H9 (cell line): ENCODE measurements around the gene LIN54. TPM values are rescaled to one million over a fixed set of nuclear protein-coding genes. Genes with fewer than 3 reads are reported as not detected.

ENCODE experiments used
- DNase-seq: peaks from one replicate; pipeline ENCODE4 v3.0.0-alpha.2; 2017
- H2AFZ ChIP-seq: one replicate; pipeline ENCODE4 v1.6.1; 2013; ENCODE audit warnings: mild to moderate bottlenecking, low read length, control low read depth, moderate library complexity
- H2AK5ac ChIP-seq: 2 replicates; pipeline ENCODE4 v1.6.1; 2013; ENCODE audit warnings: low read length, control low read depth, mixed read lengths; ENCODE audit not compliant: insufficient read length
- H2BK120ac ChIP-seq: one replicate; pipeline ENCODE4 v1.6.1; 2013; ENCODE audit warnings: low read depth, mild to moderate bottlenecking, low read length, control low read depth, inconsistent platforms; ENCODE audit not compliant: poor library complexity, severe bottlenecking
- H2BK12ac ChIP-seq: 2 replicates; pipeline ENCODE4 v1.6.1; 2013; ENCODE audit warnings: low read length, control low read depth, mixed read lengths, low read depth; ENCODE audit not compliant: insufficient read length
- H2BK15ac ChIP-seq: 2 replicates; pipeline ENCODE4 v1.6.1; 2013; ENCODE audit warnings: low read depth, low read length, control low read depth
- H2BK20ac ChIP-seq: one replicate; pipeline ENCODE4 v1.6.1; 2013; ENCODE audit warnings: low read depth, mild to moderate bottlenecking, low read length, control low read depth, inconsistent platforms; ENCODE audit not compliant: poor library complexity, severe bottlenecking
- H2BK5ac ChIP-seq: 2 replicates; pipeline ENCODE4 v1.6.1; 2013; ENCODE audit warnings: low read length, control low read depth, mixed read lengths; ENCODE audit not compliant: insufficient read length
- H3K14ac ChIP-seq: 2 replicates; pipeline ENCODE4 v1.6.1; 2013; ENCODE audit warnings: low read length, control low read depth; ENCODE audit not compliant: insufficient read depth
- H3K18ac ChIP-seq: 2 replicates; pipeline ENCODE4 v1.6.1; 2013; ENCODE audit warnings: low read depth, mild to moderate bottlenecking, mixed read lengths, low read length, control low read depth; ENCODE audit not compliant: insufficient read length
- H3K23ac ChIP-seq: 2 replicates; pipeline ENCODE4 v1.6.1; 2013; ENCODE audit warnings: low read length, control low read depth, mixed read lengths, low read depth; ENCODE audit not compliant: insufficient read length
- H3K23me2 ChIP-seq: 2 replicates; pipeline ENCODE4 v1.6.1; 2013; ENCODE audit warnings: low read depth, mild to moderate bottlenecking, mixed read lengths, low read length, control low read depth; ENCODE audit not compliant: insufficient read length, poor library complexity, severe bottlenecking
- H3K27ac ChIP-seq: 2 replicates; pipeline ENCODE4 v1.5.1; 2013; ENCODE audit warnings: low read length, control low read depth, mixed read lengths, low read depth; ENCODE audit not compliant: insufficient read length
- H3K27me3 ChIP-seq: 2 replicates; pipeline ENCODE4 v1.6.1; 2013; ENCODE audit warnings: low read length, control low read depth, inconsistent platforms; ENCODE audit not compliant: insufficient read depth
- H3K4ac ChIP-seq: 2 replicates; pipeline ENCODE4 v1.6.1; 2013; ENCODE audit warnings: low read depth, mild to moderate bottlenecking, control low read depth, inconsistent platforms, low read length, moderate library complexity
- H3K4me1 ChIP-seq: 2 replicates; pipeline ENCODE4 v1.6.1; 2013; ENCODE audit warnings: low read length, control low read depth, inconsistent platforms; ENCODE audit not compliant: insufficient read depth
- H3K4me2 ChIP-seq: 2 replicates; pipeline ENCODE4 v1.6.1; 2013; ENCODE audit warnings: low read length, control low read depth, mixed read lengths; ENCODE audit not compliant: insufficient read length, insufficient read depth
- H3K56ac ChIP-seq: 2 replicates; pipeline ENCODE4 v1.6.1; 2013; ENCODE audit warnings: low read depth, mild to moderate bottlenecking, mixed read lengths, low read length, control low read depth; ENCODE audit not compliant: insufficient read length
- H3K79me1 ChIP-seq: 2 replicates; pipeline ENCODE4 v1.6.1; 2013; ENCODE audit warnings: low read depth, mild to moderate bottlenecking, moderate library complexity, low read length, control low read depth, inconsistent platforms; ENCODE audit not compliant: insufficient read depth, poor library complexity, severe bottlenecking
- H3K79me2 ChIP-seq: 2 replicates; pipeline ENCODE4 v1.6.1; 2013; ENCODE audit warnings: low read length, control low read depth, inconsistent platforms; ENCODE audit not compliant: insufficient read depth
- H3K9ac ChIP-seq: 2 replicates; pipeline ENCODE4 v1.6.1; 2013; ENCODE audit warnings: low read length, control low read depth, mixed read lengths; ENCODE audit not compliant: insufficient read length; ENCODE audit errors: extremely low read depth
- H3K9me3 ChIP-seq: one replicate; pipeline ENCODE4 v1.6.1; 2013; ENCODE audit warnings: low read depth, low read length, inconsistent platforms; ENCODE audit not compliant: control insufficient read depth
- H3T11ph ChIP-seq: one replicate; pipeline ENCODE4 v1.6.1; 2013; ENCODE audit warnings: mild to moderate bottlenecking, low read length, control low read depth, inconsistent platforms
- H4K20me1 ChIP-seq: one replicate; pipeline ENCODE4 v1.6.1; 2013; ENCODE audit not compliant: control insufficient read depth, insufficient read length, insufficient read depth
- H4K5ac ChIP-seq: 2 replicates; pipeline ENCODE4 v1.6.1; 2013; ENCODE audit warnings: low read depth, mild to moderate bottlenecking, mixed read lengths, low read length, control low read depth; ENCODE audit not compliant: insufficient read length
- H4K8ac ChIP-seq: replicated peaks from 2 replicates; pipeline ENCODE4 v1.6.1; 2013; ENCODE audit warnings: low read length, control low read depth, mixed read lengths, low read depth; ENCODE audit not compliant: insufficient read length
- H4K91ac ChIP-seq: 2 replicates; pipeline ENCODE4 v1.6.1; 2013; ENCODE audit warnings: low read depth, mild to moderate bottlenecking, moderate library complexity, mixed read lengths, low read length, control low read depth; ENCODE audit not compliant: insufficient read length
- H3K27ac Mint-ChIP-seq, 3 experiments: 2 replicates in 2 of 3; 3 replicates in 1 of 3; pipeline ENCODE4 v1.8.0; 2020 to 2021; ENCODE audit warnings: mixed read lengths in 3 of 3, mild to moderate bottlenecking in 1 of 3, moderate library complexity in 1 of 3
- H3K27me3 Mint-ChIP-seq: 2 replicates; pipeline ENCODE4 v1.8.0; 2021; ENCODE audit warnings: low read depth, mild to moderate bottlenecking, moderate library complexity, mixed read lengths
- H3K36me3 Mint-ChIP-seq, 3 experiments: 2 replicates in 2 of 3; 3 replicates in 1 of 3; pipeline ENCODE4 v1.8.0; 2020 to 2021; ENCODE audit warnings: low read depth in 3 of 3, mixed read lengths in 3 of 3; ENCODE audit not compliant: insufficient read depth in 1 of 3
- H3K4me1 Mint-ChIP-seq, 2 experiments: 2 replicates each; pipeline ENCODE4 v1.8.0; 2020; ENCODE audit warnings: mixed read lengths in 2 of 2
- H3K4me3 Mint-ChIP-seq, 2 experiments: 2 replicates in 1 of 2; 3 replicates in 1 of 2; pipeline ENCODE4 v1.8.0; 2020 to 2021; ENCODE audit warnings: mild to moderate bottlenecking in 2 of 2, mixed read lengths in 2 of 2, moderate library complexity in 1 of 2
- H3K9me3 Mint-ChIP-seq, 2 experiments: 2 replicates in 1 of 2; 3 replicates in 1 of 2; pipeline ENCODE4 v1.8.0; 2020; ENCODE audit warnings: mild to moderate bottlenecking in 2 of 2, mixed read lengths in 2 of 2, moderate library complexity in 1 of 2
- WGBS: extraction: QIAGEN DNeasy Blood & Tissue Kit; methylation state at CpG from one replicate; pipeline ENCODE4 v1.1.7; 2013; ENCODE audit warnings: missing lambda C conversion rate, low lambda C conversion rate, mixed read lengths; ENCODE audit not compliant: insufficient read length; ENCODE audit errors: extremely low coverage; 5-methylcytosine and 5-hydroxymethylcytosine counted together
- total RNA-seq: library from RNA; stranded (reverse); gene quantifications from 2 replicates; pipeline ENCODE4 v1.2.1, GENCODE V29; 2021
- TF ChIP-seq, protein P1 (sequence below): fragments of 200-600 bp; sonication (generic); conservative IDR thresholded peaks from 3 replicates; pipeline ENCODE4 v1.8.0; 2021; ENCODE audit warnings: antibody characterized with exemption, mild to moderate bottlenecking

LIN54 gene
- total RNA-seq, 1 experiment from 2014 or later: 16.3 TPM

DNA sequence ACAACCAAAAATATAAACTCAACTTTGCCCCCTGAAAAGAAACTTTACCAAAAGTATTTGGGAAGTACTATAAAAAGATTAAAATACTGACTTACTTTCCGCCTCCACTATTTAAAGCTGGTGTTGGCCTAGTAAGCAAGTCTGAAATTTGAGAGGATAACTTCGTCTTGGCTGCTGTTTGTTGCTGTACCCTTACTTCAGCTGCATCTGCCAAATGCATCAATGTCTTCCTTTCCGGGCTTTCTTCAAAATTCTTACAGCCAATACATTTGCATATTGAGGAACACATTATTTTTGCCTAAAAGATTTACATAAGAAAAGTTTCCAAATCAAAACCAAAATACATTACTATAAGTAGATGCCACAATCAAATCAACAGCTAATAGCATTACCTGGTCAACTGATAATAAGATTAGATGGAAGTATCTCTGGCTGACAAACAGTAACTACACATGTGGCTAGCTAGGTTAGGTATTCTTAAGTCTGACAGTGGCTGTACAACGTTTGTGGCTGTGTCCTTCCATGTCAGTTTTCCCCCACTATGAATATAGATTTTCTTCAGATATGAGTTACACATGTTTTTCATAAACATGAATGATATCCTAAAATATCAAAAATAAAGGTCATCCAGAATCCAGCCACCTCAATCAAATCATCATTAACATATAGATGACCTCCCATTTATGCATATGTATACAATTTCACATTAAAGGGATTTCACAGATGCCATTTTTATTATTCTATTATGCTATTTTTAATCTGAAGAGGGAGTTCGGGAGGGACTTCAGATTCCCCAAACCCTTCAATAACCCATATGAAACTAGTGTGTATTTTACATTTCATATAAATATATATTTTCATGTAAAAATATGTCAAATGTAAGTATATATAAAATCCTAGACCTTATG, 79.5 kb downstream of the LIN54 start:
- H3K4me3 Mint-ChIP-seq: no peak overlapping the region
- H3K14ac ChIP-seq: no peak overlapping the region
- H2BK20ac ChIP-seq: no peak overlapping the region
- H3K4me1 ChIP-seq: no peaks in the 10 kb centered on the region
- H2AK5ac ChIP-seq: no peak overlapping the region
- H3K27ac Mint-ChIP-seq: no peak overlapping the region
- H3K18ac ChIP-seq: no peak overlapping the region
- TF ChIP-seq, protein P1, sequence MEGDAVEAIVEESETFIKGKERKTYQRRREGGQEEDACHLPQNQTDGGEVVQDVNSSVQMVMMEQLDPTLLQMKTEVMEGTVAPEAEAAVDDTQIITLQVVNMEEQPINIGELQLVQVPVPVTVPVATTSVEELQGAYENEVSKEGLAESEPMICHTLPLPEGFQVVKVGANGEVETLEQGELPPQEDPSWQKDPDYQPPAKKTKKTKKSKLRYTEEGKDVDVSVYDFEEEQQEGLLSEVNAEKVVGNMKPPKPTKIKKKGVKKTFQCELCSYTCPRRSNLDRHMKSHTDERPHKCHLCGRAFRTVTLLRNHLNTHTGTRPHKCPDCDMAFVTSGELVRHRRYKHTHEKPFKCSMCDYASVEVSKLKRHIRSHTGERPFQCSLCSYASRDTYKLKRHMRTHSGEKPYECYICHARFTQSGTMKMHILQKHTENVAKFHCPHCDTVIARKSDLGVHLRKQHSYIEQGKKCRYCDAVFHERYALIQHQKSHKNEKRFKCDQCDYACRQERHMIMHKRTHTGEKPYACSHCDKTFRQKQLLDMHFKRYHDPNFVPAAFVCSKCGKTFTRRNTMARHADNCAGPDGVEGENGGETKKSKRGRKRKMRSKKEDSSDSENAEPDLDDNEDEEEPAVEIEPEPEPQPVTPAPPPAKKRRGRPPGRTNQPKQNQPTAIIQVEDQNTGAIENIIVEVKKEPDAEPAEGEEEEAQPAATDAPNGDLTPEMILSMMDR: no peak
- H3K79me1 ChIP-seq: no peaks in the 10 kb centered on the region
- no peak overlapping the region for H3K27ac ChIP-seq
- WGBS: no CpG with 5 or more reads among the region's 5 CpGs
- H2BK5ac ChIP-seq: no peak overlapping the region
- no peaks in the 10 kb centered on the region for H3K9me3 Mint-ChIP-seq
- no peaks in the 10 kb centered on the region for H3K27me3 ChIP-seq
- H2BK12ac ChIP-seq: no peak overlapping the region
- no peaks in the 10 kb centered on the region for H4K20me1 ChIP-seq
- no peaks in the 10 kb centered on the region for H3K79me2 ChIP-seq
- no peak overlapping the region for H4K91ac ChIP-seq
- no peaks in the 10 kb centered on the region for H3K27me3 Mint-ChIP-seq
- H2BK120ac ChIP-seq: no peak overlapping the region
- H3T11ph ChIP-seq: no peak overlapping the region
- H3K4me1 Mint-ChIP-seq: peaks cover 0 to 2% of the 10 kb centered on the region in 2 experiments; a peak in 1 of 4 replicates
- no peak for DNase-seq
- H2BK15ac ChIP-seq: no peak overlapping the region
- no peak overlapping the region for H4K5ac ChIP-seq
- no peak overlapping the region for H4K8ac ChIP-seq
- H3K23ac ChIP-seq: no peak overlapping the region
- H3K36me3 Mint-ChIP-seq: peaks cover 5 to 19% (median 9%) of the 10 kb centered on the region in 3 experiments; a peak in 4 of 7 replicates
- H3K9me3 ChIP-seq: no peaks in the 10 kb centered on the region
- no peaks in the 10 kb centered on the region for H3K23me2 ChIP-seq
- H2AFZ ChIP-seq: no peak overlapping the region
- H3K4ac ChIP-seq: no peak overlapping the region
- H3K4me2 ChIP-seq: no peak overlapping the region
- no peak overlapping the region for H3K9ac ChIP-seq
- no peak overlapping the region for H3K56ac ChIP-seq
